ENCODE data around the gene USP33. TPM values are rescaled to one million over a fixed set of nuclear protein-coding genes. Genes with fewer than 3 reads are reported as not detected.

The USP33 gene
- total RNA-seq, 4 donors from 2014 or later: 67.1 to 193 (median 123) TPM

DNA sequence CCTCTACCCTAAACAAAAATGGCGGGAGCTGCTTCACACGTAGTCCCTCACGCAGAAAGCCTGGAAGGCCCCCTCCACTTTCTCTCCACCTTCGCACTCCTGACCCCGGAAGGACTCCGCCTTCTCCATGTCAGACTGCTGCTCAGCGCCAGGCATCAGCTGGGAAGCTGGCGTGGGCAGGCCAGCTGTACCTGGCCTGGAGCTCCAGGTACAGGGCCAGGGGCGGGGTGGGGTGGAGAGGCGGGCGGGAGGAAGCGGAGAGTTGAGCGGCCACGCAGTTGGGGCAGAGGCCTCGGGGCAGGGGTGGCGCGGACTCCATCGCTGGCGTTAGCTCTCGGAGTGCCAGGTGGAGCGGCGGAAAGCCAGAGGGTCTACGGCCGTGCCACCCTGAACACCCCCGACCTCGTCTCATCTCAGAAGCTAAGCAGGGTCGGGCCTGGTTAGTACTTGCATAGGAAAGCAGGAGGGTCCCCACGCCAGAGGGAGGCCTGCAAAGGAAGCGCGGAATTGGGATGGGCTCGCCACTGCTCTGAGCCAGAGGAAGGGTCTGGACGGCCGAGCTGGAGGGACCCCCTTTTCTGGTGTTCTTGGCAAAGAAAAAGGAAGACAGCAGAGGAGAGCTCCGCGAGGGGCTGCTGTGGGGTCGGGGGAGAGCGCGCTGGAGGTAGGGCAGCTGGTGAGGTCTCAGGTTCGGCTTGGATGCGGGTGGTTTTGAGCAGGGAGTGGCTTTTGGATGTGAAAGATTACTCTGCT is 20.1 kb upstream of the USP33 start, which contains the start of gene MIGA1:
Gene MIGA1, plus strand, starts transcription at position 121 of the 753 bp plus-strand sequence. CDS start 3,604 bp downstream, outside the sequence.
- peak; percentile 85 to 92 for DNase-seq
- no peaks in the 10 kb centered on the region for H3K4me1 ChIP-seq
- intact Hi-C loops (cut with DNase I; ENCODE audit: low total_unique reads): no loop called here
- peak within 1 kb of the TSS; percentile 77 to 88 for H3K4me3 ChIP-seq
- peak within 1 kb of the TSS; percentile 73 to 78 for H3K27ac ChIP-seq
- H3K27me3 ChIP-seq: no peaks in the 10 kb centered on the region
- H3K9me3 ChIP-seq: no peaks in the 10 kb centered on the region
- no peak for TF ChIP-seq POLR2A (IDR thresholded peaks at IDR 0.05)
- TF ChIP-seq, protein P1, sequence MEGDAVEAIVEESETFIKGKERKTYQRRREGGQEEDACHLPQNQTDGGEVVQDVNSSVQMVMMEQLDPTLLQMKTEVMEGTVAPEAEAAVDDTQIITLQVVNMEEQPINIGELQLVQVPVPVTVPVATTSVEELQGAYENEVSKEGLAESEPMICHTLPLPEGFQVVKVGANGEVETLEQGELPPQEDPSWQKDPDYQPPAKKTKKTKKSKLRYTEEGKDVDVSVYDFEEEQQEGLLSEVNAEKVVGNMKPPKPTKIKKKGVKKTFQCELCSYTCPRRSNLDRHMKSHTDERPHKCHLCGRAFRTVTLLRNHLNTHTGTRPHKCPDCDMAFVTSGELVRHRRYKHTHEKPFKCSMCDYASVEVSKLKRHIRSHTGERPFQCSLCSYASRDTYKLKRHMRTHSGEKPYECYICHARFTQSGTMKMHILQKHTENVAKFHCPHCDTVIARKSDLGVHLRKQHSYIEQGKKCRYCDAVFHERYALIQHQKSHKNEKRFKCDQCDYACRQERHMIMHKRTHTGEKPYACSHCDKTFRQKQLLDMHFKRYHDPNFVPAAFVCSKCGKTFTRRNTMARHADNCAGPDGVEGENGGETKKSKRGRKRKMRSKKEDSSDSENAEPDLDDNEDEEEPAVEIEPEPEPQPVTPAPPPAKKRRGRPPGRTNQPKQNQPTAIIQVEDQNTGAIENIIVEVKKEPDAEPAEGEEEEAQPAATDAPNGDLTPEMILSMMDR (IDR thresholded peaks at IDR 0.05): no peak
- no peaks in the 10 kb centered on the region for H3K36me3 ChIP-seq

DNA sequence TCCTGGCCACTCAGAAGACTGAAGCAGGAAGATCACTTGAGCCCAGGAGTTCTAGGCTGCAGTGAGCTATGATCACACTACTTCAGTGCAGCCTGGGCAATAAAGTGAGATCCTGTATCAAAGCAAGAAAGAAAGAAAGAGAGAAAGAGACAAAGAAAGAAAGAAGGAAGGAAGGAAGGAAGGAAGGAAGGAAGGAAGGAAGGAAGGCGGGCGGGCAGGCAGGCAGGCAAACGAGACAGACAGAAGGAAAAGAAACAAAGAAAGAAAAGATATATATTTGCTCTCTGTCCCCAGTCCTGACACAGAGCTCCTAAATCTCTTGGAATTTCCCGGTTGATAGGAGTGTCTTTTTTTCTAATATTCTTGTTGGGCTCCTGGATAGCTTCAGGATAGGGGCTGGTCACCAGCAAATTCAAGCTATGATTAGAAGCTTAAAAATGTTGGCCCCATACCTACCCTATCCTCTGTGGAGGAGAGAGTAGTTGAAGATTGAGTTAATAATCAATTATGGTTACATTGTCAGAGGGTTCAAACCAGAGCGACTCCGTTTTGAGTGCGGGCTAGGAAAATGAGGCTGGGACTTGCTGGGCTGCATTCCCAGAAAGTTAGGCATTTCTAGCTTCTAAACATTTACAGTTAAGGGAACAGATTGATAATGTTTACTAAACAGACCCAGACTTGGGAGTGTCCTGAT is 16.5 kb upstream of the USP33 start:
- TF ChIP-seq, protein P1 (IDR thresholded peaks at IDR 0.05): no peak
- TF ChIP-seq POLR2A (IDR thresholded peaks at IDR 0.05): no peak
- H3K36me3 ChIP-seq: no peaks in the 10 kb centered on the region
- no peaks in the 10 kb centered on the region for H3K27me3 ChIP-seq
- no peaks in the 10 kb centered on the region for H3K9me3 ChIP-seq
- H3K4me3 ChIP-seq: no peak overlapping the region
- H3K4me1 ChIP-seq: no peaks in the 10 kb centered on the region
- H3K27ac ChIP-seq: no peak overlapping the region
- no peak for DNase-seq
- intact Hi-C loops (cut with DNase I; ENCODE audit: low total_unique reads): no loop called here

DNA sequence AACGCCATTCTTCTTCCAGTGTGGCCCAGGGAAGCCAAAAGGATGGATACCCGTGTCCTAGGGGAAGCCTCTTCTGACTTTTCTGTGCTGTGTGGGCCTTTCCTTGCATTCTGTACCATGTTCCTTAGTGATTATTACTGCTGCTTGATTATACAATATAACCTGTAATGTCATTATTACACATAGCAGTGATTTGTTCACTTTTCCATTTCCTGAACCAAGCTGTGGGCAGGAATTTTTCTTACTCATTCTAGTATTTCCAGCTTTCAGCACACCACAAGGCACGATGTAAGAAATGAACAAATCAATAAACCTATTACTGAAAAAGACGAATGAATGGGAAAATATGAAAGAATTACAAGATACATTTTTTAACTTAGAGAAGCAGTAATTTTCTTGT is 8.4 kb upstream of the USP33 start:
- no peaks in the 10 kb centered on the region for H3K4me1 ChIP-seq
- DNase-seq: no peak
- intact Hi-C loops (cut with DNase I; ENCODE audit: low total_unique reads): no loop called here
- TF ChIP-seq, protein P1 (IDR thresholded peaks at IDR 0.05): no peak
- TF ChIP-seq POLR2A (IDR thresholded peaks at IDR 0.05): no peak
- no peak overlapping the region for H3K4me3 ChIP-seq
- no peaks in the 10 kb centered on the region for H3K36me3 ChIP-seq
- no peaks in the 10 kb centered on the region for H3K27me3 ChIP-seq
- no peak overlapping the region for H3K27ac ChIP-seq
- H3K9me3 ChIP-seq: no peaks in the 10 kb centered on the region

DNA sequence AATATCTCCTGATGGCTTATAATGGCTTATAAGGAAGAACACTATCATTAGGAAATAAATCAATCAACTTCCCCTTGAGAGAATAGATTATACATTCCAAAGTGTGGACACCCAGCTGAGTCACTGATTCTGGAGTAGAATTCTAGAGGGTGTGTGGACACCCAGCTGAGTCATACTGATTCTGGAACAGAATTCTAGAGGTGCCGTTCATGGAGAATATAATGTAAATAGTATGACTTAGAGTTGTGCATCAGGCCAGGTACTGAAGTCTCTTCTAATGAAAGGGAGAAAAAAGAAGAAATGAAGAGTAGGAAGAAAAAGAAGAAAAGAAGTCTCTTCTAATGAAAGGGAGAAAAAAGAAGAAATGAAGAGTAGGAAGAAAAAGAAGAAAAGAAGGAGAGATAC is 2.4 kb upstream of the USP33 start:
- Histone ChIP-seq H3K4me1 (no peaks in the 10 kb centered on the region), H3K27ac (no peak overlapping the region), H3K27me3 (no peaks in the 10 kb centered on the region), H3K36me3 (no peaks in the 10 kb centered on the region), H3K9me3 (no peaks in the 10 kb centered on the region), H3K4me3 (no peak overlapping the region)
- intact Hi-C loops (cut with DNase I; ENCODE audit: low total_unique reads): no loop called here
- no peak for DNase-seq
- no peak for TF ChIP-seq POLR2A (IDR thresholded peaks at IDR 0.05)
- TF ChIP-seq, protein P1 (IDR thresholded peaks at IDR 0.05): no peak

DNA sequence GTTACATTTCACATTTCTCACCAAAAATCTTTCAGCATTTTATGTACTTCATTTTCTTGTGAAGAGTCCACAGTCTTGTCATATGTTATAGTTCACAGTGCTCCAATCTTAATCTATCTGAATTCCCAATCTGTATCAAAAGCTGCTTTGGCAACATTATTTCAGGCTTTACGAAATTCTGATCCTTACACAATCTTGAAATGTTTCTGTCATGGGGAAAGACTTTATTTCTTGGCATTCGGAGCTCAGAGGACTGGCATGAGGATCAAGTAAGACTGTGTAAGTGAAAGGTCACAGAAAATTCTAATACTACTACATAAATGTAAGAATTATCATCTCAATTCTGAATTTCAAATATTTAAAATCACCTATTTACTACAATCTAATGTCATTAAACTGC is 2.0 kb downstream of the USP33 start:
- no peaks in the 10 kb centered on the region for H3K4me1 ChIP-seq
- no peaks in the 10 kb centered on the region for H3K27me3 ChIP-seq
- DNase-seq: no peak
- TF ChIP-seq POLR2A (IDR thresholded peaks at IDR 0.05): no peak
- TF ChIP-seq, protein P1 (IDR thresholded peaks at IDR 0.05): no peak
- intact Hi-C loops (cut with DNase I; ENCODE audit: low total_unique reads): no loop called here
- H3K27ac ChIP-seq: no peak overlapping the region
- H3K4me3 ChIP-seq: no peak overlapping the region
- no peaks in the 10 kb centered on the region for H3K36me3 ChIP-seq
- H3K9me3 ChIP-seq: no peaks in the 10 kb centered on the region
